ENCODE measurements around the gene ACTL8. TPM values are rescaled to one million over a fixed set of nuclear protein-coding genes. Genes with fewer than 3 reads are reported as not detected.

Gene ACTL8
- total and polyA plus RNA-seq, 9 donors, result 0.18 to 0.80 TPM; not detected in 7

- H3K9me3 ChIP-seq, result no peaks in the 10 kb centered on the region
- DNase-seq, result no peak
- TF ChIP-seq POLR2A (IDR thresholded peaks at IDR 0.05) (no peak), CTCF (IDR thresholded peaks at IDR 0.05) (no peak), EP300 (IDR thresholded peaks at IDR 0.05) (no peak)
- no peaks in the 10 kb centered on the region for H3K27me3 ChIP-seq
- H3K27ac ChIP-seq, result no peak overlapping the region
- H3K4me1 ChIP-seq (ENCODE audit: insufficient read depth), result no peaks in the 10 kb centered on the region
- WGBS, 3 donors, result 49 to 57% (median 52%) methylated on average over 3 of the region's 3 CpGs
- H3K4me3 ChIP-seq, result no peak overlapping the region
- intact Hi-C loops (cut with DNase I), result no loop called here
- H3K36me3 ChIP-seq, result no peaks in the 10 kb centered on the region
Observed at GRCh38 chr1:17847111-17847510, 92.0 kb downstream of the ACTL8 start.

- Histone ChIP-seq H3K9me3 (no peaks in the 10 kb centered on the region), H3K4me3 (no peak overlapping the region), H3K27me3 (no peaks in the 10 kb centered on the region), H3K27ac (no peak overlapping the region), H3K4me1 (ENCODE audit: insufficient read depth) (no peaks in the 10 kb centered on the region), H3K36me3 (no peaks in the 10 kb centered on the region)
- WGBS, 3 donors, result 65 to 75% (median 69%) methylated on average over 3 of the region's 3 CpGs
- TF ChIP-seq CTCF (IDR thresholded peaks at IDR 0.05) (no peak), POLR2A (IDR thresholded peaks at IDR 0.05) (no peak), EP300 (IDR thresholded peaks at IDR 0.05) (no peak)
- DNase-seq, result no peak
- intact Hi-C loops (cut with DNase I), result no loop called here
Observed at GRCh38 chr1:17849216-17849615, 94.1 kb downstream of the ACTL8 start.

- Histone ChIP-seq H3K4me1 (ENCODE audit: insufficient read depth) (no peaks in the 10 kb centered on the region), H3K4me3 (no peak overlapping the region), H3K36me3 (no peaks in the 10 kb centered on the region), H3K27ac (no peak overlapping the region), H3K27me3 (no peaks in the 10 kb centered on the region), H3K9me3 (no peaks in the 10 kb centered on the region)
- intact Hi-C loops (cut with DNase I), result no loop called here
- WGBS, 3 donors, result 22 to 35% (median 29%) methylated on average over 8 of the region's 8 CpGs
- TF ChIP-seq POLR2A (IDR thresholded peaks at IDR 0.05), result no peak
- no peak for TF ChIP-seq EP300 (IDR thresholded peaks at IDR 0.05)
- no peak for TF ChIP-seq CTCF (IDR thresholded peaks at IDR 0.05)
- no peak for DNase-seq
Observed at GRCh38 chr1:17851056-17851455, 95.9 kb downstream of the ACTL8 start.

GRCh38 chr1:17852383-17852782 lies 97.2 kb downstream of the ACTL8 start:
- Histone ChIP-seq H3K4me3 (no peak overlapping the region), H3K9me3 (no peaks in the 10 kb centered on the region), H3K36me3 (no peaks in the 10 kb centered on the region), H3K4me1 (ENCODE audit: insufficient read depth) (no peaks in the 10 kb centered on the region), H3K27ac (no peak overlapping the region), H3K27me3 (no peaks in the 10 kb centered on the region)
- TF ChIP-seq CTCF (IDR thresholded peaks at IDR 0.05), result no peak
- TF ChIP-seq EP300 (IDR thresholded peaks at IDR 0.05), result no peak
- TF ChIP-seq POLR2A (IDR thresholded peaks at IDR 0.05), result no peak
- DNase-seq, result no peak
- intact Hi-C loops (cut with DNase I), result no loop called here
- WGBS, 3 donors, result 77 to 90% (median 81%) methylated on average over 5 of the region's 5 CpGs

Data from ovary (tissue), 9 donors.